B cell (primary cell): Measurements from ENCODE around the gene IWS1. TPM values are rescaled to one million over a fixed set of nuclear protein-coding genes. Genes with fewer than 3 reads are reported as not detected.

ENCODE experiments used
- ATAC-seq: fragments of 200-7000 bp; cut with Tn5 transposase; one replicate; pipeline ENCODE4 v1.10.0; 2021; ENCODE audit warnings: low read depth, mild to moderate bottlenecking, moderate number of reproducible peaks, moderate library complexity
- CTCF ChIA-PET: fragments of 350-600 bp; sonication (Branson Sonifier 250); formaldehyde crosslinking; loops from one replicate; lab custom pipeline; 2021; ENCODE audit warnings: antibody characterized with exemption, inconsistent platforms; lab: Charles Lee
- POLR2A ChIA-PET: fragments of 350-600 bp; sonication (Branson Sonifier 250); formaldehyde crosslinking; loops from one replicate; lab custom pipeline; 2021; ENCODE audit warnings: antibody characterized with exemption; lab: Charles Lee
- DNase-seq: peaks from one replicate; pipeline ENCODE4 v3.0.0; 2013
- H2AFZ ChIP-seq: 2 replicates; pipeline ENCODE4 v1.6.1; 2012; ENCODE audit warnings: mild to moderate bottlenecking, low read depth, low read length; ENCODE audit not compliant: insufficient read depth, poor library complexity, severe bottlenecking
- H3K27ac ChIP-seq, 2 donors: 1 replicate in 1 of 2; 2 replicates in 1 of 2; pipeline ENCODE4 v1.5.1; 2012 to 2013; ENCODE audit warnings: low read length in 2 of 2, mild to moderate bottlenecking in 2 of 2, moderate library complexity in 1 of 2
- H3K27me3 ChIP-seq, 4 experiments: fragments of 200-600 bp in 1 of 4; sonication (generic) in 1 of 4; replicated peaks in 1 of 4; 1 replicate in 2 of 4; 2 replicates in 2 of 4; pipeline versions ENCODE4 v1.6.1 to v1.7.0; 2013 to 2016; ENCODE audit warnings: low read length in 3 of 4, mild to moderate bottlenecking in 2 of 4, mixed read lengths in 1 of 4, moderate library complexity in 1 of 4; ENCODE audit not compliant: insufficient read depth in 4 of 4, control insufficient read depth in 3 of 4; ENCODE audit errors: control extremely low read depth in 1 of 4
- H3K36me3 ChIP-seq, 2 experiments: replicated peaks in 1 of 2; 1 replicate in 1 of 2; 2 replicates in 1 of 2; pipeline versions ENCODE4 v1.6.1 to v1.7.1; 2013; ENCODE audit warnings: low read length in 1 of 2; ENCODE audit not compliant: insufficient read depth in 2 of 2, control insufficient read depth in 1 of 2; ENCODE audit errors: control extremely low read depth in 1 of 2, extremely low read depth in 1 of 2
- H3K4me1 ChIP-seq, 2 donors: fragments of 200-600 bp in 1 of 2; sonication (generic) in 1 of 2; 1 replicate in 1 of 2; 2 replicates in 1 of 2; pipeline versions ENCODE4 v1.5.1 to v1.6.1; 2013 to 2017; ENCODE audit warnings: low read length in 2 of 2; ENCODE audit not compliant: control insufficient read depth in 2 of 2, insufficient read depth in 2 of 2
- H3K4me2 ChIP-seq: replicated peaks from 2 replicates; pipeline ENCODE3; 2012; ENCODE audit warnings: mild to moderate bottlenecking, low read depth, low read length; ENCODE audit not compliant: poor library complexity, severe bottlenecking
- H3K4me3 ChIP-seq, 5 experiments: fragments of 200-600 bp in 1 of 5; sonication (generic) in 1 of 5; 1 replicate in 3 of 5; 2 replicates in 2 of 5; pipeline versions ENCODE4 v1.5.1 to v1.7.0; 2011 to 2016; ENCODE audit warnings: low read length in 4 of 5, mild to moderate bottlenecking in 4 of 5, low read depth in 2 of 5, control low read depth in 1 of 5, moderate library complexity in 1 of 5; ENCODE audit not compliant: insufficient read depth in 1 of 5; ENCODE audit errors: control extremely low read depth in 1 of 5, extremely low read depth in 1 of 5
- H3K79me2 ChIP-seq: fragments of 200-600 bp; sonication (generic); one replicate; pipeline ENCODE4 v1.6.0; 2016; ENCODE audit warnings: low read length; ENCODE audit not compliant: control insufficient read depth, insufficient read depth
- H3K9ac ChIP-seq: fragments of 200-600 bp; sonication (generic); 2 replicates; pipeline ENCODE4 v1.6.1; 2017; ENCODE audit warnings: mild to moderate bottlenecking, low read length, moderate library complexity
- H3K9me3 ChIP-seq, 3 donors: one replicate each; pipeline versions ENCODE4 v1.6.1 to v1.7.1; 2013; ENCODE audit warnings: low read length in 2 of 3; ENCODE audit not compliant: control insufficient read depth in 2 of 3, insufficient read depth in 1 of 3; ENCODE audit errors: control extremely low read depth in 1 of 3
- H4K20me1 ChIP-seq: 2 replicates; pipeline ENCODE4 v1.6.0; 2012; ENCODE audit warnings: mild to moderate bottlenecking, low read length; ENCODE audit not compliant: insufficient read depth, control insufficient read depth, poor library complexity, severe bottlenecking
- H3K27ac Mint-ChIP-seq: one replicate; pipeline ENCODE4 v1.8.0; 2021; ENCODE audit warnings: mixed read lengths
- H3K27me3 Mint-ChIP-seq: one replicate; pipeline ENCODE4 v1.8.0; 2021; ENCODE audit warnings: mixed read lengths
- H3K4me1 Mint-ChIP-seq: one replicate; pipeline ENCODE4 v1.8.0; 2021; ENCODE audit warnings: mixed read lengths
- H3K4me3 Mint-ChIP-seq: one replicate; pipeline ENCODE4 v1.8.0; 2021; ENCODE audit warnings: mixed read lengths
- H3K9me3 Mint-ChIP-seq: one replicate; pipeline ENCODE4 v1.8.0; 2022; ENCODE audit warnings: mixed read lengths; ENCODE audit not compliant: insufficient read depth
- CTCF ChIP-seq: fragments of 200-600 bp; IDR thresholded peaks from one replicate; pipeline ENCODE4 v1.8.0; 2022; ENCODE audit warnings: antibody characterized with exemption, mild to moderate bottlenecking
- EZH2 ChIP-seq: IDR thresholded peaks from 2 replicates; pipeline ENCODE4 v1.6.1; 2012; ENCODE audit warnings: borderline replicate concordance, low read depth, mild to moderate bottlenecking, moderate library complexity, low read length; ENCODE audit not compliant: insufficient read depth, poor library complexity, severe bottlenecking
- WGBS: methylation state at CpG from one replicate; pipeline ENCODE4 v1.1.5; 2013; ENCODE audit warnings: missing lambda C conversion rate; ENCODE audit not compliant: insufficient coverage; 5-methylcytosine and 5-hydroxymethylcytosine counted together
- intact Hi-C: fragments of 100-400 bp; cut with micrococcal nuclease; formaldehyde crosslinking; loops from one replicate; pipeline ENCODE4 v1.10.0; 2022
- polyA plus RNA-seq: library from polyadenylated mRNA; depleted of rRNA; stranded (reverse); fragments of >200 nt; gene quantifications from 2 replicates; pipeline ENCODE4 v1.2.3, GENCODE V29; 2012
- total RNA-seq, 2 donors: library from RNA; stranded (reverse); fragments of 120-200 nt in 1 of 2; gene quantifications; 1 replicate in 1 of 2; 2 replicates in 1 of 2; pipeline versions ENCODE4 v1.2.3 to v1.2.4, GENCODE V29; 2013 to 2022

Gene IWS1
- total and polyA plus RNA-seq, 2 donors (not counting 1 experiment from before 2014, with no cell fraction given): 22.5 to 45.9 TPM

GRCh38 chr2:127511917-127512316 lies 14.4 kb downstream of the IWS1 start:
- no peak for DNase-seq
- CTCF ChIA-PET: no interaction called here
- no CpG with 5 or more reads among the region's 1 CpG for WGBS
- TF ChIP-seq CTCF: no peak
- no peak for TF ChIP-seq EZH2
- H3K4me1 Mint-ChIP-seq: peaks cover 64% of the 10 kb centered on the region
- no peak overlapping the region for H3K4me3 ChIP-seq
- no peaks in the 10 kb centered on the region for H3K9me3 Mint-ChIP-seq
- H3K79me2 ChIP-seq: peaks cover 99% of the 10 kb centered on the region
- H3K27ac Mint-ChIP-seq: no peak overlapping the region
- no peak overlapping the region for H3K4me3 Mint-ChIP-seq
- peaks cover 89% of the 10 kb centered on the region for H4K20me1 ChIP-seq
- H2AFZ ChIP-seq: no peak overlapping the region
- no peak overlapping the region for H3K9ac ChIP-seq
- no peaks in the 10 kb centered on the region for H3K27me3 ChIP-seq
- ATAC-seq: no peak
- H3K4me1 ChIP-seq: peaks cover 16% of the 10 kb centered on the region in 2 donors
- peaks cover 10 to 39% of the 10 kb centered on the region in 2 experiments for H3K36me3 ChIP-seq
- H3K27ac ChIP-seq: peak overlapping the region in 1 of 2 donors; percentile 13
- no peaks in the 10 kb centered on the region for H3K9me3 ChIP-seq
- no peak overlapping the region for H3K4me2 ChIP-seq
- intact Hi-C loops: no loop called here
- H3K27me3 Mint-ChIP-seq: no peaks in the 10 kb centered on the region
- POLR2A ChIA-PET: no interaction called here

GRCh38 chr2:127511090-127511695 lies 15.1 kb downstream of the IWS1 start:
- peaks cover 87% of the 10 kb centered on the region for H4K20me1 ChIP-seq
- no peak overlapping the region for H3K4me3 ChIP-seq
- H3K4me2 ChIP-seq: no peak overlapping the region
- 93% methylated on average over 2 of the region's 6 CpGs for WGBS
- H3K27ac ChIP-seq: peak overlapping the region in 1 of 2 donors; percentile 27
- no peaks in the 10 kb centered on the region for H3K9me3 ChIP-seq
- H2AFZ ChIP-seq: no peak overlapping the region
- intact Hi-C loops: no loop called here
- Mint-ChIP-seq H3K27me3 (no peaks in the 10 kb centered on the region), H3K4me3 (no peak overlapping the region), H3K4me1 (peaks cover 60% of the 10 kb centered on the region), H3K27ac (no peak overlapping the region), H3K9me3 (no peaks in the 10 kb centered on the region)
- peaks cover 98% of the 10 kb centered on the region for H3K79me2 ChIP-seq
- CTCF ChIA-PET: no interaction called here
- H3K9ac ChIP-seq: no peak overlapping the region
- no peak for DNase-seq
- no peak for ATAC-seq
- peaks cover 16% of the 10 kb centered on the region in 2 donors for H3K4me1 ChIP-seq
- peaks cover 10 to 36% of the 10 kb centered on the region in 2 experiments for H3K36me3 ChIP-seq
- H3K27me3 ChIP-seq: no peaks in the 10 kb centered on the region
- POLR2A ChIA-PET: no interaction called here
- no peak for TF ChIP-seq CTCF
- no peak for TF ChIP-seq EZH2
